ENCODE measurements around the gene HAND1.

The HAND1 gene

GRCh38 chr5:154506716-154507080 lies 28.7 kb upstream of the HAND1 start:
- no peak overlapping the region for H3K27ac ChIP-seq (ENCODE audit: low read length)
- no peaks in the 10 kb centered on the region for H3K9me3 ChIP-seq (ENCODE audit: control insufficient read depth, insufficient read depth, low read length)
- DNase-seq (ENCODE audit: low read depth, low spot score), result no peak
- no peaks in the 10 kb centered on the region for H3K36me3 ChIP-seq (ENCODE audit: control insufficient read depth, insufficient read depth, low read length)
- no CpG with 5 or more reads among the region's 11 CpGs for WGBS (ENCODE audit: insufficient coverage, insufficient read length)
- no peak overlapping the region for H3K4me3 ChIP-seq (ENCODE audit: low read length)
- no peaks in the 10 kb centered on the region for H3K4me1 ChIP-seq (ENCODE audit: control insufficient read depth, insufficient read depth, low read length)
- H3K27me3 ChIP-seq (ENCODE audit: control insufficient read depth, insufficient read depth, low read length), result no peaks in the 10 kb centered on the region

GRCh38 chr5:154506049-154506715 lies 28.2 kb upstream of the HAND1 start:
- H3K4me1 ChIP-seq (ENCODE audit: control insufficient read depth, insufficient read depth, low read length), result no peaks in the 10 kb centered on the region
- no CpG with 5 or more reads among the region's 8 CpGs for WGBS (ENCODE audit: insufficient coverage, insufficient read length)
- H3K36me3 ChIP-seq (ENCODE audit: control insufficient read depth, insufficient read depth, low read length), result no peaks in the 10 kb centered on the region
- no peaks in the 10 kb centered on the region for H3K27me3 ChIP-seq (ENCODE audit: control insufficient read depth, insufficient read depth, low read length)
- no peak for DNase-seq (ENCODE audit: low read depth, low spot score)
- H3K27ac ChIP-seq (ENCODE audit: low read length), result no peak overlapping the region
- H3K9me3 ChIP-seq (ENCODE audit: control insufficient read depth, insufficient read depth, low read length), result no peaks in the 10 kb centered on the region
- H3K4me3 ChIP-seq (ENCODE audit: low read length), result no peak overlapping the region

- Histone ChIP-seq H3K27me3 (ENCODE audit: control insufficient read depth, insufficient read depth, low read length) (no peaks in the 10 kb centered on the region), H3K4me1 (ENCODE audit: control insufficient read depth, insufficient read depth, low read length) (no peaks in the 10 kb centered on the region), H3K4me3 (ENCODE audit: low read length) (no peak overlapping the region), H3K27ac (ENCODE audit: low read length) (no peak overlapping the region), H3K36me3 (ENCODE audit: control insufficient read depth, insufficient read depth, low read length) (no peaks in the 10 kb centered on the region), H3K9me3 (ENCODE audit: control insufficient read depth, insufficient read depth, low read length) (no peaks in the 10 kb centered on the region)
- no peak for DNase-seq (ENCODE audit: low read depth, low spot score)
- no CpG with 5 or more reads among the region's 10 CpGs for WGBS (ENCODE audit: insufficient coverage, insufficient read length)
Measured at GRCh38 chr5:154505567-154505966, 27.5 kb upstream of the HAND1 start.

GRCh38 chr5:154503698-154504039 lies 25.6 kb upstream of the HAND1 start:
- H3K4me3 ChIP-seq (ENCODE audit: low read length), result no peak overlapping the region
- H3K36me3 ChIP-seq (ENCODE audit: control insufficient read depth, insufficient read depth, low read length), result no peaks in the 10 kb centered on the region
- no CpG with 5 or more reads among the region's 2 CpGs for WGBS (ENCODE audit: insufficient coverage, insufficient read length)
- no peak for DNase-seq (ENCODE audit: low read depth, low spot score)
- no peaks in the 10 kb centered on the region for H3K9me3 ChIP-seq (ENCODE audit: control insufficient read depth, insufficient read depth, low read length)
- no peak overlapping the region for H3K27ac ChIP-seq (ENCODE audit: low read length)
- H3K27me3 ChIP-seq (ENCODE audit: control insufficient read depth, insufficient read depth, low read length), result no peaks in the 10 kb centered on the region
- no peaks in the 10 kb centered on the region for H3K4me1 ChIP-seq (ENCODE audit: control insufficient read depth, insufficient read depth, low read length)

GRCh38 chr5:154502180-154502579 lies 24.2 kb upstream of the HAND1 start:
- no peaks in the 10 kb centered on the region for H3K9me3 ChIP-seq (ENCODE audit: control insufficient read depth, insufficient read depth, low read length)
- DNase-seq (ENCODE audit: low read depth, low spot score), result no peak
- WGBS (ENCODE audit: insufficient coverage, insufficient read length), result no CpG with 5 or more reads among the region's 1 CpG

GRCh38 chr5:154501566-154501965 lies 23.5 kb upstream of the HAND1 start:
- no peak overlapping the region for H3K27ac ChIP-seq (ENCODE audit: low read length)
- no peaks in the 10 kb centered on the region for H3K9me3 ChIP-seq (ENCODE audit: control insufficient read depth, insufficient read depth, low read length)
- DNase-seq (ENCODE audit: low read depth, low spot score), result no peak
- no CpG with 5 or more reads among the region's 2 CpGs for WGBS (ENCODE audit: insufficient coverage, insufficient read length)
- no peak overlapping the region for H3K4me3 ChIP-seq (ENCODE audit: low read length)
- no peaks in the 10 kb centered on the region for H3K27me3 ChIP-seq (ENCODE audit: control insufficient read depth, insufficient read depth, low read length)
- H3K4me1 ChIP-seq (ENCODE audit: control insufficient read depth, insufficient read depth, low read length), result no peaks in the 10 kb centered on the region
- no peaks in the 10 kb centered on the region for H3K36me3 ChIP-seq (ENCODE audit: control insufficient read depth, insufficient read depth, low read length)

More at GRCh38 chr5:154502180-154502579, 24.2 kb upstream of the HAND1 start:
- Histone ChIP-seq H3K27me3 (ENCODE audit: control insufficient read depth, insufficient read depth, low read length) (no peaks in the 10 kb centered on the region), H3K4me1 (ENCODE audit: control insufficient read depth, insufficient read depth, low read length) (no peaks in the 10 kb centered on the region), H3K27ac (ENCODE audit: low read length) (no peak overlapping the region), H3K4me3 (ENCODE audit: low read length) (no peak overlapping the region), H3K36me3 (ENCODE audit: control insufficient read depth, insufficient read depth, low read length) (no peaks in the 10 kb centered on the region)

- WGBS (ENCODE audit: insufficient coverage, insufficient read length), result no CpG with 5 or more reads among the region's 2 CpGs
- H3K27me3 ChIP-seq (ENCODE audit: control insufficient read depth, insufficient read depth, low read length), result no peaks in the 10 kb centered on the region
- no peak for DNase-seq (ENCODE audit: low read depth, low spot score)
- no peak overlapping the region for H3K4me3 ChIP-seq (ENCODE audit: low read length)
- no peaks in the 10 kb centered on the region for H3K9me3 ChIP-seq (ENCODE audit: control insufficient read depth, insufficient read depth, low read length)
- H3K36me3 ChIP-seq (ENCODE audit: control insufficient read depth, insufficient read depth, low read length), result no peaks in the 10 kb centered on the region
- no peak overlapping the region for H3K27ac ChIP-seq (ENCODE audit: low read length)
- no peaks in the 10 kb centered on the region for H3K4me1 ChIP-seq (ENCODE audit: control insufficient read depth, insufficient read depth, low read length)
Measured at GRCh38 chr5:154498994-154499393, 21.0 kb upstream of the HAND1 start.

- Histone ChIP-seq H3K27me3 (ENCODE audit: control insufficient read depth, insufficient read depth, low read length) (no peaks in the 10 kb centered on the region), H3K27ac (ENCODE audit: low read length) (no peak overlapping the region), H3K4me1 (ENCODE audit: control insufficient read depth, insufficient read depth, low read length) (no peaks in the 10 kb centered on the region), H3K9me3 (ENCODE audit: control insufficient read depth, insufficient read depth, low read length) (no peaks in the 10 kb centered on the region), H3K36me3 (ENCODE audit: control insufficient read depth, insufficient read depth, low read length) (no peaks in the 10 kb centered on the region), H3K4me3 (ENCODE audit: low read length) (no peak overlapping the region)
- DNase-seq (ENCODE audit: low read depth, low spot score), result no peak
- no CpG with 5 or more reads among the region's 1 CpG for WGBS (ENCODE audit: insufficient coverage, insufficient read length)
Measured at GRCh38 chr5:154498591-154498990, 20.6 kb upstream of the HAND1 start.

GRCh38 chr5:154494036-154494435 lies 16.0 kb upstream of the HAND1 start:
- WGBS (ENCODE audit: insufficient coverage, insufficient read length), result no CpG with 5 or more reads among the region's 4 CpGs
- H3K36me3 ChIP-seq (ENCODE audit: control insufficient read depth, insufficient read depth, low read length), result no peaks in the 10 kb centered on the region
- no peaks in the 10 kb centered on the region; the same call in 1 of the 2 replicates for H3K27me3 ChIP-seq (ENCODE audit: control insufficient read depth, insufficient read depth, low read length)
- H3K4me1 ChIP-seq (ENCODE audit: control insufficient read depth, insufficient read depth, low read length), result no peaks in the 10 kb centered on the region
- H3K9me3 ChIP-seq (ENCODE audit: control insufficient read depth, insufficient read depth, low read length), result no peaks in the 10 kb centered on the region
- no peak overlapping the region for H3K4me3 ChIP-seq (ENCODE audit: low read length)
- DNase-seq (ENCODE audit: low read depth, low spot score), result no peak
- H3K27ac ChIP-seq (ENCODE audit: low read length), result no peak overlapping the region

GRCh38 chr5:154493274-154493673 lies 15.2 kb upstream of the HAND1 start:
- H3K9me3 ChIP-seq (ENCODE audit: control insufficient read depth, insufficient read depth, low read length), result no peaks in the 10 kb centered on the region
- H3K4me1 ChIP-seq (ENCODE audit: control insufficient read depth, insufficient read depth, low read length), result no peaks in the 10 kb centered on the region
- no peaks in the 10 kb centered on the region for H3K36me3 ChIP-seq (ENCODE audit: control insufficient read depth, insufficient read depth, low read length)
- peaks cover 2% of the 10 kb centered on the region; the same call in 1 of the 2 replicates for H3K27me3 ChIP-seq (ENCODE audit: control insufficient read depth, insufficient read depth, low read length)
- DNase-seq (ENCODE audit: low read depth, low spot score), result no peak
- no CpG with 5 or more reads among the region's 29 CpGs for WGBS (ENCODE audit: insufficient coverage, insufficient read length)
- H3K4me3 ChIP-seq (ENCODE audit: low read length), result no peak overlapping the region
- no peak overlapping the region for H3K27ac ChIP-seq (ENCODE audit: low read length)

- no peaks in the 10 kb centered on the region for H3K4me1 ChIP-seq (ENCODE audit: control insufficient read depth, insufficient read depth, low read length)
- H3K27me3 ChIP-seq (ENCODE audit: control insufficient read depth, insufficient read depth, low read length), result peaks cover 9% of the 10 kb centered on the region; the same call in 1 of the 2 replicates
- no peak overlapping the region for H3K4me3 ChIP-seq (ENCODE audit: low read length)
- H3K27ac ChIP-seq (ENCODE audit: low read length), result no peak overlapping the region
- no peaks in the 10 kb centered on the region for H3K9me3 ChIP-seq (ENCODE audit: control insufficient read depth, insufficient read depth, low read length)
- DNase-seq (ENCODE audit: low read depth, low spot score), result no peak
- no peaks in the 10 kb centered on the region for H3K36me3 ChIP-seq (ENCODE audit: control insufficient read depth, insufficient read depth, low read length)
- WGBS (ENCODE audit: insufficient coverage, insufficient read length), result no CpG with 5 or more reads among the region's 2 CpGs
Measured at GRCh38 chr5:154491941-154492340, 13.9 kb upstream of the HAND1 start.
